ENCODE measurements around the gene RECQL5. TPM values are rescaled to one million over a fixed set of nuclear protein-coding genes. Genes with fewer than 3 reads are reported as not detected.

RECQL5 gene
- polyA plus RNA-seq, 1 donor (not counting 4 experiments of a cell fraction or from before 2014, with no cell fraction given) = 11.9 TPM

DNA sequence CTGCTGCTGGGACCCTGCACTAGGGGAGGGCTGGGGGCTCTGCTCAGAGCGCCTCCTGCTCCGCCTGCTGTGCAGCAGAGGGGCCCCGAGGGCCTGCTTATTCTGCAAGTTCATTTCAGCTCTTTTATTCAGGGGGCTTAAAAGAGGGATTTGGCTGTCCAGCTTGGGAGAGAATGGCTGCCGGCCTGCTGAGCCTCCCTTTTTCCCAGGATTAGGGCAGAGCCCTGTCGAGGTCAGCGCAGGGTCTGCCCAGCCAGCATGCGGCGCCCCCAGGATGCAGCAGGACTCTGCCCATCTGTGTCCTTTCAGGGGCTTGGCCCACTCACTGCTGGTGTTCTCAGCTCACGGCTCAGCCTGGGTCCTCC is 32.6 kb downstream of the RECQL5 start:
- Histone ChIP-seq H3K4me3 (ENCODE audit: control insufficient read depth in 2 of 3, extremely low read depth in 1 of 3, insufficient read depth in 2 of 3, low read depth in 1 of 3, low read length in 3 of 3) (no peak overlapping the region), H3K27ac (ENCODE audit: control insufficient read depth, insufficient read depth, low read length) (no peak overlapping the region), H3K9me3 (ENCODE audit: control insufficient read depth, low read depth, low read length) (no peaks in the 10 kb centered on the region), H2AFZ (ENCODE audit: control insufficient read depth, low read length) (no peak overlapping the region), H3K9me1 (ENCODE audit: control insufficient read depth, extremely low read depth, insufficient read depth, low read length) (no peaks in the 10 kb centered on the region), H3K4me1 (ENCODE audit: control insufficient read depth, extremely low read depth, insufficient read depth, low read length) (peaks cover 15% of the 10 kb centered on the region), H3K4me2 (ENCODE audit: control insufficient read depth, extremely low read depth, insufficient read depth, low read depth, low read length) (no peak overlapping the region), H3K27me3 (ENCODE audit: control insufficient read depth, extremely low read depth, insufficient read depth, low read length) (no peaks in the 10 kb centered on the region), H4K20me1 (ENCODE audit: control insufficient read depth, extremely low read depth, insufficient read depth, low read length) (peaks cover 3% of the 10 kb centered on the region), H3K9ac (ENCODE audit: control insufficient read depth, extremely low read depth, insufficient read depth, low read length) (peak overlapping the region; percentile 22), H3K36me3 (ENCODE audit: control insufficient read depth in 2 of 2, extremely low read depth in 1 of 2, insufficient read depth in 2 of 2, low read length in 2 of 2) (peaks cover 4 to 19% of the 10 kb centered on the region in 2 experiments), H3K79me2 (ENCODE audit: control insufficient read depth, insufficient read depth, low read length) (no peaks in the 10 kb centered on the region)
- TF ChIP-seq CTCF (optimal IDR thresholded peaks at IDR 0.05 in 1 of 3, IDR thresholded peaks at IDR 0.05 in 1 of 3, conservative IDR thresholded peaks at IDR 0.05 in 1 of 3; ENCODE audit: extremely low read depth in 1 of 3, insufficient read depth in 2 of 3, low read length in 3 of 3) = no peak
- no peak for TF ChIP-seq EZH2 (IDR thresholded peaks at IDR 0.05; ENCODE audit: low read length)
- dilution Hi-C loops (cut with MboI; ENCODE audit: extremely low pct_ligation_motif_present, low sequenced_read_pairs) = no loop called here
- no peak for DNase-seq (ENCODE audit: low read depth, low spot score)
- no peak for FAIRE-seq

DNA sequence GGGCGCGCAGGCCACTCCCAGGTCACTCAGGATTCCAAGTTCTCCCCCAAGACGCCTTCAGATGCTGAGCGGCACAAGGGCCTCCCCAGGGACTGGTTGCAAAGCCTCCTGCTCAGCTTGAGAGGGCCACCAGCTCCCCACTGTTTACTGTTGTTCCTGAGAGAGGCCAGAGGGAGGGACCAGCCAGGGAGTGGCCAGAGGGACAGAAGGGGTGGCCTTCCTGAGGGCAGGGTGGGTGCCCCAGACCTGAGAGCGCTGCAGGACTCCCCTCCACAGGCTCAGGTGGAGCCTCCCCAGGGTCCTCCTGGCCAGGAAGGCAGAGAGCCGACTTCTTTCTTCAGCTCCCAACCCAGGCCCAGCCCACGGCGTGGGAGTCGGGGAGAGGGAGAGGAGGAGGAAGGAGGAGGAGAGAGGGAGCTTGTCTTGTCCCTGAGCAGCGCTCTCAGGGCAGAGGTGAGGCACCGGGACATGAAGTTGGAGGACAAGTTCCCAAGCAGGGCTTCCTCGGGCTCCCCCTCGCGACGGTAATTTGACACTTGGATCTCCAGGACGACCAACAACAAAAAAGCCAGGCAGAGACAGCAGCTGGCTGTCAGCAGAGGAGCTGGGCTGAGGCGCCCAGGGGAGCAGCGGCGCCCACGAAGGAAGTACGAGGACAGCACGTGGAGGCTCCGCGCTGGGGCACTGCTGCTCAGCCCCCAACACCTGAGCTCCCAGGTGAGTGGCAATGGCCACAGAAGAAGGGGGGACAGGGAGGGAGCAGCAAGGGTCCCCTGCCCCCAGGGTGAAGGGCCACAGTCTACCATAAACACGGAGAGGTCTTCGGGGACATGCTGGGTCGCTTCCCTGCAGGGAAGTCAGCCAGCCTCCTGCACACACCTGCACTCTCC is 33.2 kb downstream of the RECQL5 start:
- FAIRE-seq (peak; percentile 83), DNase-seq (ENCODE audit: low read depth, low spot score) (peak; percentile 60)
- Histone ChIP-seq H3K4me1 (ENCODE audit: control insufficient read depth, extremely low read depth, insufficient read depth, low read length) (peaks cover 15% of the 10 kb centered on the region), H3K36me3 (ENCODE audit: control insufficient read depth in 2 of 2, extremely low read depth in 1 of 2, insufficient read depth in 2 of 2, low read length in 2 of 2) (peaks cover 4 to 17% of the 10 kb centered on the region in 2 experiments), H3K9ac (ENCODE audit: control insufficient read depth, extremely low read depth, insufficient read depth, low read length) (peak overlapping the region; percentile 63), H3K9me3 (ENCODE audit: control insufficient read depth, low read depth, low read length) (no peaks in the 10 kb centered on the region), H3K4me2 (ENCODE audit: control insufficient read depth, extremely low read depth, insufficient read depth, low read depth, low read length) (peak overlapping the region; percentile 45), H3K79me2 (ENCODE audit: control insufficient read depth, insufficient read depth, low read length) (no peaks in the 10 kb centered on the region), H3K27ac (ENCODE audit: control insufficient read depth, insufficient read depth, low read length) (peak overlapping the region; percentile 58), H3K4me3 (ENCODE audit: control insufficient read depth in 2 of 3, extremely low read depth in 1 of 3, insufficient read depth in 2 of 3, low read depth in 1 of 3, low read length in 3 of 3) (no peak overlapping the region), H2AFZ (ENCODE audit: control insufficient read depth, low read length) (peak overlapping the region; percentile 42), H3K9me1 (ENCODE audit: control insufficient read depth, extremely low read depth, insufficient read depth, low read length) (no peaks in the 10 kb centered on the region), H3K27me3 (ENCODE audit: control insufficient read depth, extremely low read depth, insufficient read depth, low read length) (no peaks in the 10 kb centered on the region), H4K20me1 (ENCODE audit: control insufficient read depth, extremely low read depth, insufficient read depth, low read length) (peaks cover 3% of the 10 kb centered on the region)
- dilution Hi-C loops (cut with MboI; ENCODE audit: extremely low pct_ligation_motif_present, low sequenced_read_pairs) = no loop called here
- TF ChIP-seq CTCF (optimal IDR thresholded peaks at IDR 0.05 in 1 of 3, IDR thresholded peaks at IDR 0.05 in 1 of 3, conservative IDR thresholded peaks at IDR 0.05 in 1 of 3; ENCODE audit: extremely low read depth in 1 of 3, insufficient read depth in 2 of 3, low read length in 3 of 3) = peak; percentile 76 to 88 (median 77)
- TF ChIP-seq EZH2 (IDR thresholded peaks at IDR 0.05; ENCODE audit: low read length) = no peak
